ENCODE measurements around the gene PITHD1. TPM values are rescaled to one million over a fixed set of nuclear protein-coding genes. Genes with fewer than 3 reads are reported as not detected.
A peak's percentile ranks its signal among the peaks of the same experiment; 100 is the strongest.
"Not testable (repeated sequence)": the region's sequence is repeated elsewhere in the genome, so short reads cannot be mapped to it uniquely, and the experiment has no call there.

PITHD1 gene
- total RNA-seq, 3 donors from 2014 or later (not counting 1 experiment from before 2014, with no cell fraction given), result 73.2 to 84.1 (median 77.7) TPM

DNA sequence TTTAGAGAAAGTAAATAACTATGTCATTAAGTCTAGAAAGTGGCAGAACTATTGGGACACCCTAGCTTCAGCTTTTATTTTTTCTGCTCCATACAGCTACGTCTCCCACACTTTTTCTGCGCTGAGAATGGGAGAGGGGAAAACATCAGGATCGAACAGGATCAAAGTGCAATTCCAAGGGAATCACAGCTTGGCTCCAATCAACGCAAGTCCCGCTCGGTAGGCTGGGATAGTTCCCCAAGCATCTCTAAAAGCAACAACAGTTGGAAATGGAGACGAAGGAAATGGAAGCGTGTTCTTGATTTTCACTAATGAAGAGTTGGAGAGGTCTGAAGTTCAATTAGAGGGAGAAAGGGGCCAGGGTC lies 46.5 kb downstream of the PITHD1 start:
- Histone ChIP-seq H3K27ac (ENCODE audit: low read length) (peak overlapping the region; percentile 91), H3K27me3 (ENCODE audit: control insufficient read depth, insufficient read depth, low read length) (no peaks in the 10 kb centered on the region), H3K4me1 (ENCODE audit: control insufficient read depth, insufficient read depth, low read length) (peaks cover 13% of the 10 kb centered on the region), H3K9me3 (ENCODE audit: control insufficient read depth, insufficient read depth, low read length) (no peaks in the 10 kb centered on the region), H3K4me3 (ENCODE audit: low read length) (peak overlapping the region; percentile 95), H3K36me3 (ENCODE audit: control insufficient read depth, insufficient read depth, low read length) (peaks cover 2% of the 10 kb centered on the region)
- Mint-ChIP-seq H3K4me3 (peak overlapping the region; percentile 96), H3K36me3 (no peaks in the 10 kb centered on the region), H3K4me1 (peaks cover 22 to 23% of the 10 kb centered on the region in 2 donors), H3K27me3 (ENCODE audit: low read depth in 2 of 2) (no peaks in the 10 kb centered on the region), H3K27ac (peak overlapping the region; percentile 91 to 96), H3K9me3 (no peaks in the 10 kb centered on the region)
- intact Hi-C loops (cut with micrococcal nuclease), result loop anchor here (1.0 kb wide), 1 partner anchor 24 kb away; the partner anchor contains the start of gene GALE
- TF ChIP-seq, protein P1, sequence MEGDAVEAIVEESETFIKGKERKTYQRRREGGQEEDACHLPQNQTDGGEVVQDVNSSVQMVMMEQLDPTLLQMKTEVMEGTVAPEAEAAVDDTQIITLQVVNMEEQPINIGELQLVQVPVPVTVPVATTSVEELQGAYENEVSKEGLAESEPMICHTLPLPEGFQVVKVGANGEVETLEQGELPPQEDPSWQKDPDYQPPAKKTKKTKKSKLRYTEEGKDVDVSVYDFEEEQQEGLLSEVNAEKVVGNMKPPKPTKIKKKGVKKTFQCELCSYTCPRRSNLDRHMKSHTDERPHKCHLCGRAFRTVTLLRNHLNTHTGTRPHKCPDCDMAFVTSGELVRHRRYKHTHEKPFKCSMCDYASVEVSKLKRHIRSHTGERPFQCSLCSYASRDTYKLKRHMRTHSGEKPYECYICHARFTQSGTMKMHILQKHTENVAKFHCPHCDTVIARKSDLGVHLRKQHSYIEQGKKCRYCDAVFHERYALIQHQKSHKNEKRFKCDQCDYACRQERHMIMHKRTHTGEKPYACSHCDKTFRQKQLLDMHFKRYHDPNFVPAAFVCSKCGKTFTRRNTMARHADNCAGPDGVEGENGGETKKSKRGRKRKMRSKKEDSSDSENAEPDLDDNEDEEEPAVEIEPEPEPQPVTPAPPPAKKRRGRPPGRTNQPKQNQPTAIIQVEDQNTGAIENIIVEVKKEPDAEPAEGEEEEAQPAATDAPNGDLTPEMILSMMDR (IDR thresholded peaks at IDR 0.05), result no peak
- ATAC-seq (peak; percentile 3 to 11 (median 10)), DNase-seq (no peak)
- WGBS (ENCODE audit: insufficient coverage), result 18% methylated on average over 8 of the region's 8 CpGs

- H3K4me1 ChIP-seq (ENCODE audit: control insufficient read depth, insufficient read depth, low read length), result peaks cover 13% of the 10 kb centered on the region
- no peaks in the 10 kb centered on the region for H3K27me3 ChIP-seq (ENCODE audit: control insufficient read depth, insufficient read depth, low read length)
- peak within 1 kb of the TSS; percentile 91 to 96 for H3K27ac Mint-ChIP-seq
- TF ChIP-seq, protein P1 (IDR thresholded peaks at IDR 0.05), result no peak
- ATAC-seq, result peak; percentile 98 to 99 (median 98)
- peaks cover 21 to 23% of the 10 kb centered on the region in 2 donors for H3K4me1 Mint-ChIP-seq
- H3K27ac ChIP-seq (ENCODE audit: low read length), result peak within 1 kb of the TSS; percentile 91
- WGBS (ENCODE audit: insufficient coverage), result 0% methylated on average over 35 of the region's 42 CpGs
- no peaks in the 10 kb centered on the region for H3K9me3 ChIP-seq (ENCODE audit: control insufficient read depth, insufficient read depth, low read length)
- H3K4me3 ChIP-seq (ENCODE audit: low read length), result peak within 1 kb of the TSS; percentile 95
- intact Hi-C loops (cut with micrococcal nuclease), result loop anchor here (1.0 kb wide), 1 partner anchor 25 kb away; the partner anchor contains the start of gene GALE
- H3K36me3 Mint-ChIP-seq, result no peaks in the 10 kb centered on the region
- no peaks in the 10 kb centered on the region for H3K27me3 Mint-ChIP-seq (ENCODE audit: low read depth in 2 of 2)
- H3K4me3 Mint-ChIP-seq, result peak within 1 kb of the TSS; percentile 96
- no peaks in the 10 kb centered on the region for H3K36me3 ChIP-seq (ENCODE audit: control insufficient read depth, insufficient read depth, low read length)
- no peaks in the 10 kb centered on the region for H3K9me3 Mint-ChIP-seq
- peak; percentile 83 to 93 for DNase-seq
Observed at GRCh38 chr1:23825076-23825761, 47.0 kb downstream of the PITHD1 start, which contains the start of gene HMGCL. TSS of gene HMGCL (minus strand) at chr1:23825429. CDS start at chr1:23825415, 14 bp downstream.

DNA sequence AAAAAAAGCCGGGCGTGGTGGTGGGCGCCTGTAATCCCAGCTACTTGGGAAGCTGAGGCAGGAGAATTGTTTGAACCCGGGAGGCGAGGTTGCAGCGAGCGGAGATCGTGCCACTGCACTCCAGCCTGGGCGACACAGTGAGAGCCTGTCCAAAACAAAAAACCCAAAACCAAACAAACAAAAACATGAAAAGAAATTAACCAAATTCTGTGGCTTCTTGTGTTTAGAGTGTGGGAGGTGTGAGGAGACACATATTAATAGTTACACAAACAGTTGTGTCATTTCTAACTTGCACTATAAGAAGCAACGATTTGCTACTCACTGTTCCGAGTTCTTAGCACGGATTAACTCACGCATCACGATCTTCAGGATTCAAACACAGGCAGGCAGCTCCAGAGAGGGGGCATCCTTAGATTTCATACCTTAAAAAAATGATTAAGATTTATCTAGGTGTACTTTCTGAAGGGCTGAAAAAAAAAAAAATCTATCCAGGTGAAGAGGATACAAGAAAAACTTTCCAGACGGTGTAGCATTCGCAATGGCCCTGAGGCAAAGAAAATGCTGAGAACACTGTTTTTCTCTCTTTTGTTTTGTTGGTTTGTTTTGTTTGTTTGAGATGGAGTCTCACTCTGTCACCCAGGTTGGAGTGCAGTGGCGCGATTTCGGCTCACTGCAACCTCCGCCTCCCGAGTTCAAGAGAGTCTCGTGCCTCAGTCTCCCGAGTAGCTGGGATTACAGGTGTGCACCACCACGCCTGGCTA lies 47.7 kb downstream of the PITHD1 start:
- peak overlapping the region; percentile 91 to 96 for H3K27ac Mint-ChIP-seq
- H3K4me1 ChIP-seq (ENCODE audit: control insufficient read depth, insufficient read depth, low read length), result peaks cover 13% of the 10 kb centered on the region
- H3K9me3 Mint-ChIP-seq, result no peaks in the 10 kb centered on the region
- H3K36me3 Mint-ChIP-seq, result no peaks in the 10 kb centered on the region
- H3K27ac ChIP-seq (ENCODE audit: low read length), result peak overlapping the region; percentile 91
- ATAC-seq (peak; percentile 12 to 41 (median 19)), DNase-seq (peak in 1 of 2 donors; percentile 52)
- TF ChIP-seq, protein P1 (IDR thresholded peaks at IDR 0.05), result no peak
- H3K4me3 ChIP-seq (ENCODE audit: low read length), result peak overlapping the region; percentile 95
- H3K27me3 ChIP-seq (ENCODE audit: control insufficient read depth, insufficient read depth, low read length), result no peaks in the 10 kb centered on the region
- WGBS (ENCODE audit: insufficient coverage), result 63% methylated on average over 22 of the region's 24 CpGs
- H3K4me1 Mint-ChIP-seq, result peaks cover 16 to 23% of the 10 kb centered on the region in 2 donors
- peak overlapping the region; percentile 96 for H3K4me3 Mint-ChIP-seq
- H3K27me3 Mint-ChIP-seq (ENCODE audit: low read depth in 2 of 2), result no peaks in the 10 kb centered on the region
- H3K9me3 ChIP-seq (ENCODE audit: control insufficient read depth, insufficient read depth, low read length), result no peaks in the 10 kb centered on the region
- H3K36me3 ChIP-seq (ENCODE audit: control insufficient read depth, insufficient read depth, low read length), result no peaks in the 10 kb centered on the region
- intact Hi-C loops (cut with micrococcal nuclease), result loop anchor here (1.0 kb wide), 1 partner anchor 26 kb away; the partner anchor contains the start of gene GALE

GRCh38 chr1:23826590-23826989 lies 48.4 kb downstream of the PITHD1 start:
- Mint-ChIP-seq H3K4me3 (peak overlapping the region; percentile 96), H3K4me1 (peaks cover 16 to 23% of the 10 kb centered on the region in 2 donors), H3K27ac (peak overlapping the region in 1 of 2 donors; percentile 91)
- H3K36me3 ChIP-seq (ENCODE audit: control insufficient read depth, insufficient read depth, low read length); ATAC-seq; H3K27me3 ChIP-seq (ENCODE audit: control insufficient read depth, insufficient read depth, low read length); DNase-seq; H3K9me3 Mint-ChIP-seq; intact Hi-C loops (cut with micrococcal nuclease); H3K27ac ChIP-seq (ENCODE audit: low read length); H3K9me3 ChIP-seq (ENCODE audit: control insufficient read depth, insufficient read depth, low read length); H3K27me3 Mint-ChIP-seq (ENCODE audit: low read depth in 2 of 2); H3K4me3 ChIP-seq (ENCODE audit: low read length); H3K36me3 Mint-ChIP-seq: not testable (repeated sequence)
- WGBS (ENCODE audit: insufficient coverage), result 95% methylated on average over 13 of the region's 13 CpGs
- peaks cover 13% of the 10 kb centered on the region for H3K4me1 ChIP-seq (ENCODE audit: control insufficient read depth, insufficient read depth, low read length)
